ENCODE results near the gene PDE4B.
A peak's percentile ranks its signal among the peaks of the same experiment; 100 is the strongest.

PDE4B gene

DNA sequence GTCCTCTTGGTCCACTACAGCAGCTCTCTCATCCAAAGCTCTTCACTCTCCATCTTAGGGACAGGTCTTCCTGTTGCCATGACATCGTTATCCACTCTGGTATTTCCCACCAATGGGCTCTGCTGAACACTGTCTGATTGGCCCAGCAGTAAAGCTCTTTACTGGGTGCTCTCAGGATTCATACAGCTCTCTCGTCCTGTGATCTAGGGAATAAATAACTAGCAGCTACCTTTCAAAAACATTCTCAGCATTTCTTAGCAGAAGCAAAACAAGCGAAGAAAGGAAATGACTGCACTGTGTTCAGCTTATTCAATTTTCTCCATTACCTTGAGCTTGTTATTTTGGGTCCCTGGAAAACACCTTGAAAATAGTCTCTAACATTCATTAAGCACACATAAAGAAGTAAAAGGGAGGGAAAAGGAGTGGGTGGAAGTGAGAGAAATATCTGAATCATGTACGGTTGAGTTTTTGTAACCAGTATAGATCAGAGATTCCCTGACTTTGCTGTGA is 577.8 kb downstream of the PDE4B start:
- no peak for DNase-seq (ENCODE audit: low read depth)
- no peak for TF ChIP-seq CTCF (IDR thresholded peaks at IDR 0.05; ENCODE audit: low read length, missing control alignments)
- no peak overlapping the region for H3K4me3 ChIP-seq (replicated peaks; ENCODE audit: low read depth, low read length)

DNA sequence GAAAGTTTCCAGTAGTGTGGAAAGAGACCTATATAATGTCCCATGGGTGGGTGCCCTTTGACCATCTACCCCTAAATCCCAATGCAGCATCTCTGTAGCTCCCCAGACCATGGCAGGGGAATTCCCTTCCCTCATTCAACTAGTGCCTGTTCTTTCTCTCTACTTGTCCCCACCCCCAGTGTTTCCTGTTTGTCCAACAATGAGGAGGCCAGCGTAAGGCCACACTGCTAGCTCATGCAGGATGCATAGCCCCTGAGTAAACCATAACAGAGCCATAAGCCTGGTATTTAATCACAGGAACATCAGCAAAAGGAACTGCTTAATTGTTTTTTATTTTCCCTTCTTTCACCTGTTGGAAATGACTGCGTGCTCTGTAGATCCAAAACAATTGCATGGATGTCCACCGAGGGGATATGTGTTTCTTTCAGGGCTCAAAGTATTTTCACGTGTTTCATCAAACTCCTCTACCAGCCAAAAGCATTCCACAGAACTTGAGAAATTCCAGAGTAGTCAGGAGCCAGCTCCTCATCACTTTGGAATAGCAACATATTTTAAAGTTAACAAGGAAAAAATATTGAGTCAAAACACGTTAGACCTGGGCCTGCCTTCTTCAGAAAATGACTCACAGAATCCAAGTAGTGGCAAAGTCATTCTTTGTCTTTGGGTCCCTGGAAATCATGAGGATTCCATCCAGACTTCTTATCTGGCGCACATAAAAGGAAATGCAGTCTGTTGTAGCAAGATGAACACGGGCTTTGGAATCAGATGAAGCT is 578.7 kb downstream of the PDE4B start:
- peak; percentile 79 for DNase-seq (ENCODE audit: low read depth)
- no peak overlapping the region for H3K4me3 ChIP-seq (replicated peaks; ENCODE audit: low read depth, low read length)
- no peak for TF ChIP-seq CTCF (IDR thresholded peaks at IDR 0.05; ENCODE audit: low read length, missing control alignments)

- no peak for DNase-seq (ENCODE audit: low read depth)
- TF ChIP-seq CTCF (IDR thresholded peaks at IDR 0.05; ENCODE audit: low read length, missing control alignments), result no peak
- H3K4me3 ChIP-seq (replicated peaks; ENCODE audit: low read depth, low read length), result no peak overlapping the region
Observed at GRCh38 chr1:66372522-66373101, 579.9 kb downstream of the PDE4B start.

DNA sequence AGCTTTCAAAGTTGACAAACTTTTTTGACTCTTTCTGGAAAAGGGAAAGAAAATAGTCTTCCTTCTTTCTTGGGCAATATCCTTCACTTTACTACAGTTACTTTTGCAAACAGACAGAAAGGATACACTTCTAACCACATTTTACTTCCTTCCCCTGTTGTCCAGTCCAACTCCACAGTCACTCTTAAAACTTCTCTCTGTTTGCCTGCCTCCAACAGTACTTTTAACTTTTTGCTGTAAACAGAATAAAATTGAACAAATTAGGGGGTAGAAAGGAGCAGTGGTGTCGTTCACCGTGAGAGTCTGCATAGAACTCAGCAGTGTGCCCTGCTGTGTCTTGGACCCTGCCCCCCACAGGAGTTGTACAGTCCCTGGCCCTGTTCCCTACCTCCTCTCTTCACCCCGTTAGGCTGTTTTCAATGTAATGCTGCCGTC is 580.5 kb downstream of the PDE4B start:
- no peak overlapping the region for H3K4me3 ChIP-seq (replicated peaks; ENCODE audit: low read depth, low read length)
- TF ChIP-seq CTCF (IDR thresholded peaks at IDR 0.05; ENCODE audit: low read length, missing control alignments), result no peak
- no peak for DNase-seq (ENCODE audit: low read depth)

- no peak for TF ChIP-seq CTCF (IDR thresholded peaks at IDR 0.05; ENCODE audit: low read length, missing control alignments)
- DNase-seq (ENCODE audit: low read depth), result peak; percentile 33
- no peak overlapping the region for H3K4me3 ChIP-seq (replicated peaks; ENCODE audit: low read depth, low read length)
Observed at GRCh38 chr1:66374148-66374547, 581.5 kb downstream of the PDE4B start.

- H3K4me3 ChIP-seq (replicated peaks; ENCODE audit: low read depth, low read length), result no peak overlapping the region
- DNase-seq (ENCODE audit: low read depth), result peak; percentile 74
- no peak for TF ChIP-seq CTCF (IDR thresholded peaks at IDR 0.05; ENCODE audit: low read length, missing control alignments)
Observed at GRCh38 chr1:66374561-66375111, 581.9 kb downstream of the PDE4B start.

Measured in fibroblast of pulmonary artery (primary cell).